HAP-1 (cell line): ENCODE data around the gene ZP2.
"Not testable (repeated sequence)": the region's sequence is repeated elsewhere in the genome, so short reads cannot be mapped to it uniquely, and the experiment has no call there.

Source experiments
- DNase-seq, 2 experiments: peaks; one replicate each; pipeline ENCODE4 v3.0.0-alpha.2; 2016 to 2020; ENCODE audit warnings: low spot score in 2 of 2
- H3K27me3 ChIP-seq: fragments of 250-450 bp; sonication (Bioruptor Pico); 2 replicates; pipeline ENCODE4 v1.5.1; 2020; ENCODE audit warnings: low read depth, mild to moderate bottlenecking, moderate library complexity
- H3K36me3 ChIP-seq: fragments of 250-450 bp; sonication (Bioruptor Pico); replicated peaks from 2 replicates; pipeline ENCODE4 v1.5.1; 2020; ENCODE audit warnings: mild to moderate bottlenecking
- H3K4me1 ChIP-seq: fragments of 250-450 bp; sonication (Bioruptor Pico); 2 replicates; pipeline ENCODE4 v1.5.1; 2020; ENCODE audit warnings: mild to moderate bottlenecking
- H3K4me3 ChIP-seq: fragments of 250-450 bp; sonication (Bioruptor Pico); 2 replicates; pipeline ENCODE4 v1.5.1; 2020; ENCODE audit warnings: mild to moderate bottlenecking, moderate library complexity
- H3K9me3 ChIP-seq: fragments of 250-450 bp; sonication (Bioruptor Pico); 2 replicates; pipeline ENCODE4 v1.5.1; 2020; ENCODE audit warnings: mild to moderate bottlenecking, moderate library complexity
- in situ Hi-C: fragments of 300-500 bp; cut with MboI; formaldehyde crosslinking; loops from 3 replicates; pipeline ENCODE4 v1.14.3; 2020; ENCODE audit warnings: low sequenced_read_pairs, inconsistent platforms, mixed read lengths

ZP2 gene

GRCh38 chr16:21211486-21211885 lies at the start of gene ZP2:
Gene ZP2, minus strand, starts transcription at chr16:21211574. Its CDS starts 27 bp downstream, at chr16:21211547.
- H3K4me3 ChIP-seq: no peak within 1 kb of the TSS
- H3K27me3 ChIP-seq: no peaks in the 10 kb centered on the region
- H3K9me3 ChIP-seq: no peaks in the 10 kb centered on the region
- H3K4me1 ChIP-seq: peaks cover 4% of the 10 kb centered on the region
- no peaks in the 10 kb centered on the region for H3K36me3 ChIP-seq
- DNase-seq: no peak
- in situ Hi-C loops: no loop called here

DNA sequence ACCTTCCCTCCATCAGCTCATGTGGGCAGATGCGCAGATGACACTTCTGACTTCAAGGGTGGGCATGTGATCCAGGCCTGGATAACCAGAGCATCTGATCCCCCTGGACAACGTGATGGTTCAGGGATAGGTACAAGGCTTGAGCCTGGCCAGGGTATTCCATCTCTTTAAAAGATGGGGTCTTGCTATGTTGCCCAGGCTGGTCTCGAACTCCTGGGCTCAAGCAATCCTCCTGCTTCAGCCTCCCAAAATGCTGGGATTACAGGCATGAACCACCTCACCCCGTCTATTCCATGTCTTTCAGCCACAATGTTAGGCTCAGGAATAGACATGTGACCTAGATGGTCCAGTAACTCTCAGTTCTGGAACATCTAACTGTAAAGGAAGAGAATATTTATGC lies 45.9 kb upstream of the ZP2 start:
- H3K4me3 ChIP-seq: no peak overlapping the region
- no peak for DNase-seq
- no peaks in the 10 kb centered on the region for H3K9me3 ChIP-seq
- in situ Hi-C loops: no loop called here
- H3K27me3 ChIP-seq: no peaks in the 10 kb centered on the region; the same call in 1 of the 2 replicates
- H3K36me3 ChIP-seq: no peaks in the 10 kb centered on the region
- no peaks in the 10 kb centered on the region for H3K4me1 ChIP-seq

- Histone ChIP-seq H3K36me3 (no peaks in the 10 kb centered on the region), H3K4me3 (no peak overlapping the region), H3K9me3 (no peaks in the 10 kb centered on the region), H3K4me1 (no peaks in the 10 kb centered on the region), H3K27me3 (no peaks in the 10 kb centered on the region; the same call in 1 of the 2 replicates)
- in situ Hi-C loops: no loop called here
- no peak for DNase-seq
Measured at GRCh38 chr16:21256636-21257035, 45.3 kb upstream of the ZP2 start.

DNA sequence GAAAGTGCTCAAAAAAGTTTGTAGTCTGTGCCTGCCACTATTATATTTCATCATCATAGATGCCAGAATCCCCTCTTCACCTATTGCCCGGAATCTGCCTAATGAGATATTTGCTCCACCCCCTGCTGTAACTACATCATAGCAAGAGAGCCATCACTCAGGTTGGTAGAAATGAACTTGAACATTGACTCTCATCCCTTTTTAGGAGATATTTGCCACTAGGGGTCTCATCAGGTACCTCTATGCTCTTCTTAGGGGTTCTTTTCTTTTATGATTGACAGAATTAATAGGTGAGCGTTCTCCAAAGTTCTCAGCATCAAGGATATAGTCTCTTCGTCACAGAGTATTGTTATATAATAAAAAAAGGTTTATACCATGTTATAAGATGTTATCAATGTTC lies 42.1 kb upstream of the ZP2 start:
- in situ Hi-C loops: no loop called here
- Histone ChIP-seq H3K27me3 (no peaks in the 10 kb centered on the region; the same call in 1 of the 2 replicates), H3K36me3 (no peaks in the 10 kb centered on the region), H3K9me3 (no peaks in the 10 kb centered on the region), H3K4me1 (no peaks in the 10 kb centered on the region), H3K4me3 (no peak overlapping the region)
- no peak for DNase-seq

DNA sequence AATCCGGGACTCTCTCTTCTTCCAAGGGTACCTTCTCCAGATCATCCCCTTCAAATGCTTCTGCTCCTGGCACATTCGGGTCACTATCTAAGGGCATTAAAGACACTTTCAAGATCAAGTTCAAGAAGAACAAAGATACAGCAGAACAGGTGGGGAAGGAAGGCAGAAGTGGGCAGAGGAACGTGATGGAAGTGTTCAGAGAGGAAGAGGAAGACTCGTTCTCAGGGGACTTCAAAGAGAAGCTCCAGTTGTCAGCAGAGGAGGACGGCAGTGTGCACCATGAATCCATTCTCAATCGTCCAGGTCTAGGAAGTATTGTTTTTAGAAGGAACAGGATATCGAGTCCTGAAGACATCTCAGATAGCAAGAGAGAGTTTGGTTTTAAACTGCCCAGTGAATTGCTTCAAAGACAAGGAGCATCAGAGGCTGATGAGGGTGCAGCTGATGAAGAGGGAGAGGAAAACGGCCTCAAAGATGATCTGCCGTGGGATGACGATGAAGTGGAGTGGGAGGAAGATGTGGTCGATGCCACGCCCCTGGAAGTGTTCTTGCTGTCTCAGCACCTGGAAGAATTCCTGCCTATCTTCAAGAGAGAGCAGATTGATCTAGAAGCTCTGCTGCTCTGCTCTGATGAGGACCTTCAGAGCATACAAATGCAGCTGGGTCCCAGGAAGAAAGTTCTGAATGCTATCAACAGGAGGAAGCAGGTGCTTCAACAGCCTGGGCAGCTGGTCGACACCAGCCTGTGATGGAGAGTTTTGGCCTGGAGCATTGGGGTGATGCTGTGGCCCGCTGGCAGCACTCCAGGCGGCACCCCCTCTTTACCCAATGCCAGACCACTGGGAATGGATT lies 38.9 kb upstream of the ZP2 start:
- in situ Hi-C loops: no loop called here

GRCh38 chr16:21248179-21248578 lies 36.8 kb upstream of the ZP2 start:
- H3K27me3 ChIP-seq: not testable (repeated sequence)

More for the DNA sequence above, 38.9 kb upstream of the ZP2 start:
- H3K36me3 ChIP-seq: no peaks in the 10 kb centered on the region
- DNase-seq: no peak
- H3K9me3 ChIP-seq: no peaks in the 10 kb centered on the region
- H3K4me3 ChIP-seq: no peak overlapping the region
- no peaks in the 10 kb centered on the region for H3K4me1 ChIP-seq
- H3K27me3 ChIP-seq: no peaks in the 10 kb centered on the region; the same call in 1 of the 2 replicates

DNA sequence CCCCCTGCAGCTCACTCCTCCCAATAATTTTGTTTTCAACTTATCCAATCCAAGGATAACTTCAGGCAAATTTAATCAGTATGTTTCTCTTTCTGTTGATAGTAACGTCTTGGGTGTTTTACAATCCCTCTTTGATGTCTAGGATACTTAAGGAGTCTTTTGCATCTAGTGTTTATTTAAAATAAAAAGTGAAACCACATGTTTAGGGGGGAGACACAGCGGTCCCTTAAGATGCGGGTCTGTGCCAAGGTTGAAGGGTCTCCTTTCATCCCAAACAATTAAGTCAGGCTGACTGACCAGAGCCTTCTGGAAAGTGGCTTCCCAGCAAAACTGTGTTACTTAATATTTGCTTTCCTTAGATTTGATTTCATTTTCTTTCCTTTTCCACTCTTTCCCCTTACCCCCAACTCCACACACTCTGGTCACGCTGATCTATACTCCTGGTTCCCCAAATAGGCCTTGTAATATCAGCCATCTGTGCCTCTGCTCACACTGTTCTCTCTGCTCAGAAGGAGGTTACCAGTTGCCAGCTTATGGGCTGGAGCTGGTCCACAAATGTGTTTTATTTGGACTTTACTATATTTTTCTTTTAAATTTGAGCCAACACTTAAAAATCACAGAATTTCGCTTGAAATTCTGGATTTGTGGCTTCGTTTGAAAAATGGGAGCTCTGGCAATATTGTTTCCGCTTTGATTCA lies 33.3 kb upstream of the ZP2 start:
- H3K4me1 ChIP-seq: no peaks in the 10 kb centered on the region

More at GRCh38 chr16:21248179-21248578, 36.8 kb upstream of the ZP2 start:
- H3K36me3 ChIP-seq, DNase-seq, H3K4me1 ChIP-seq, H3K9me3 ChIP-seq, H3K4me3 ChIP-seq, in situ Hi-C loops: not testable (repeated sequence)

DNA sequence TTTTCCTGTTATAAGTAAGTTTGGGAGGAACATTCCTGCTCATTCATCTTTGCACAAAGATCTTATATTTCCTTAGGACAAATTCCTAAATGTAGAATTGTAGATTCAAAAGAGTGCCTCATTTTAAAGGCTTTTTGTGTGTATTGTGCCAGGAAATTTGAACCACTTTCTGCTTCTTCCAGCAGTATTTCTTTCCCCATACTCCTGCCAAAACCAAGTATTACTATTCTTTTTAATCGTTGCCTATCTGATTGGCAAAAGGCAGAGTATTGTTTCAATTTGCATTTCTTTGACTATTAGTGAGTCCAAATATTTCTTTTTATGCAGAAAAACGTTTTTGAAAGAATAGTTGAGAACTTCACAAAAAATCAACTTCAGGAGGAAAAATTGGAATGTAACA lies 31.4 kb upstream of the ZP2 start:
- no peaks in the 10 kb centered on the region for H3K36me3 ChIP-seq
- DNase-seq: no peak
- no peaks in the 10 kb centered on the region for H3K4me1 ChIP-seq
- H3K9me3 ChIP-seq: no peaks in the 10 kb centered on the region
- no peaks in the 10 kb centered on the region for H3K27me3 ChIP-seq
- H3K4me3 ChIP-seq: no peak overlapping the region
- in situ Hi-C loops: no loop called here

More for the DNA sequence above, 33.3 kb upstream of the ZP2 start:
- Histone ChIP-seq H3K4me3 (no peak overlapping the region), H3K9me3 (no peaks in the 10 kb centered on the region), H3K36me3 (no peaks in the 10 kb centered on the region), H3K27me3 (no peaks in the 10 kb centered on the region)
- DNase-seq: no peak
- in situ Hi-C loops: no loop called here

DNA sequence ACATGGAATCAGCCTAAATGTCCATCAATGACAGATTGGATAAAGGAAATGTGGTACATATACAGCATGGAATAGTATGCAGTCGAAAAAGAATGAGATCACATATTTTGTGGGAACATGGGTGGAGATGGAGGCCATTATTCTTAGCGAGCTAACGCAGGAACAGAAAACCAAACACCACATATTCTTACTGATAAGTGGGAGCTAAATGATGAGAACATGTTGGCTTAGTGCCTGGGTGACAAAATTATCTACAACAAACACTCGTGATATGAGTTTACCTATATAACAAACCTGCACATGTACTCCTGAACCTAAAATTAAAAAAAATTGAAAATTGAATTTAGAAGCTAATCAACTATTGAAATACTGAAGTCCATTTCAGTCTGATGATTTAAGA lies 28.3 kb upstream of the ZP2 start:
- in situ Hi-C loops: no loop called here

GRCh38 chr16:21236831-21237230 lies 25.5 kb upstream of the ZP2 start:
- no peaks in the 10 kb centered on the region for H3K4me1 ChIP-seq
- no peaks in the 10 kb centered on the region for H3K27me3 ChIP-seq
- no peaks in the 10 kb centered on the region for H3K36me3 ChIP-seq
- no peak overlapping the region for H3K4me3 ChIP-seq
- no peaks in the 10 kb centered on the region for H3K9me3 ChIP-seq
- DNase-seq: no peak
- in situ Hi-C loops: no loop called here

More for the DNA sequence above, 28.3 kb upstream of the ZP2 start:
- Histone ChIP-seq H3K4me1 (no peaks in the 10 kb centered on the region), H3K9me3 (no peaks in the 10 kb centered on the region), H3K4me3 (no peak overlapping the region), H3K36me3 (no peaks in the 10 kb centered on the region), H3K27me3 (no peaks in the 10 kb centered on the region)
- DNase-seq: no peak

DNA sequence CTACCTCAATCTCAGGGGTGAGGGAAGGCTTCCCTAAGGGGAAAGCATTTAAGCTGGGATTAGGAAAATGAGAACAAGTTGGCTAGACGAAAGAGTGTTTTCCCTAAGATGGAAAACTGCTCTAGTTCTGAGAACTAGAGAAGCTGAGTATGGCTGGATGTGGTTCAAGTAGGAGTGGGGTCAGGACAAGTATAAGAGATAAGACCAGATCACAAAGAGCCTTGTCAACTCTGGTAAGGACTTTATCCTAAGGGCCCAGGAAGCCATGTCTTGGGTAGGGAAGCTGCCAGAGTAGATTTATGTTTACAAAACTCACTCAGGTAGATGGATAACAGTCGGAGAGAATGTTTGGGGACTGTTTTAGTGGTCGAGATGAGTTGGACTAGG lies 23.8 kb upstream of the ZP2 start:
- Histone ChIP-seq H3K36me3 (no peaks in the 10 kb centered on the region), H3K27me3 (no peaks in the 10 kb centered on the region; the same call in 1 of the 2 replicates), H3K4me3 (no peak overlapping the region), H3K4me1 (no peaks in the 10 kb centered on the region), H3K9me3 (no peaks in the 10 kb centered on the region)
- no peak for DNase-seq
- in situ Hi-C loops: no loop called here

- DNase-seq: no peak
Measured at GRCh38 chr16:21233521-21234150, 22.3 kb upstream of the ZP2 start, which contains the start of gene ANKS4B. Gene ANKS4B, plus strand, starts transcription at chr16:21233699. Its CDS starts 39 bp downstream, at chr16:21233738.

DNA sequence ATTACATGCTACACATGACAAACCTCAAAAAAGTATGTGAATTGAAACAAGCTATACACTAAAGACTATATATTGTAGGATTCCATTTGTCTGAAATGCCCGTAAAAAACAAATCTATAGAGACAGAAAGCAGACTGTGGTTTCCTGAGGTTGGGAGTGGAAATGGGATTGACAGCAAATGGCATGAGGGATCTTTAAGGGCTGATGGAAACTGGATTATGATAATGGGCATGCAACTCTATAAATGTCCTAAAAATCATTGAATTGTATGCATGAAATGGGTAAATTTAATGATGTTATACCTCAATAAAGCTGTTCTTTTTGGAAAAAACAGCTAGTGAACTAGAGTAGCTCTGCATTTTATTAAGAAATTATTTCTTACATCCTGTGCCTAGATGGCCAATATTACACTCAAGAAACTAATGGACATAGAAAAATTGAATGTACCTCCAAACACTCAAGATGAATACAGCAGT lies 21.7 kb upstream of the ZP2 start:
- DNase-seq: no peak
- Histone ChIP-seq H3K9me3 (no peaks in the 10 kb centered on the region), H3K36me3 (no peaks in the 10 kb centered on the region), H3K4me3 (no peak overlapping the region), H3K27me3 (no peaks in the 10 kb centered on the region; the same call in 1 of the 2 replicates), H3K4me1 (no peaks in the 10 kb centered on the region)
- in situ Hi-C loops: no loop called here

More at GRCh38 chr16:21233521-21234150, 22.3 kb upstream of the ZP2 start, which contains the start of gene ANKS4B:
- H3K4me1 ChIP-seq: no peaks in the 10 kb centered on the region
- H3K9me3 ChIP-seq: no peaks in the 10 kb centered on the region
- in situ Hi-C loops: no loop called here
- no peak within 1 kb of the TSS for H3K4me3 ChIP-seq
- no peaks in the 10 kb centered on the region for H3K36me3 ChIP-seq
- H3K27me3 ChIP-seq: no peaks in the 10 kb centered on the region; the same call in 1 of the 2 replicates
